ENCODE data around the gene EPN2.

EPN2 gene

GRCh38 chr17:19238167-19238505, 970 bp downstream of the EPN2 start:
- DNase-seq: peak in 13 of 56 donors; percentile 28 to 64 (median 44)

- DNase-seq: peak in 4 of 56 donors; percentile 26 to 40 (median 30)
Measured at GRCh38 chr17:19239544-19239943, 2.4 kb downstream of the EPN2 start.

GRCh38 chr17:19242323-19242722, 5.2 kb downstream of the EPN2 start:
- DNase-seq: no peak

DNA sequence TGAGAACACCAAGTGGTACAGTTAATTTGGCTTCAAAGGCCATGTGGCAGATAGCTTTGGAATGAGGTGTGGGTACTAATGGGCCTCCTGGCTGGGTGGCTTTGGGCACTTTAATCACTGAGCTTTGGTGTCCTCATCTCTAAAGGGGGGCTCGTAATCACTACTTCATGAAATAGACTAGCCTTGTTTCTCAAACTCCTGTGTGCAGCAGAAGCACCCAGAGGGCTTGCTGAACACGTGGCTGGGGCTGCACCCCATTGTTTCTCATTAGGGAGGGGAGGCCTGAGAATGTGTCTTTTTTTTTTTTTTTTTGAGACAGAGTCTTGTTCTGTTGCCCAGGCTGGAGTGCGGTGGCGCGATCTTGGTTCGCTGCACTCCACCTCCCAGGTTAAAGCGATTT, 5.8 kb downstream of the EPN2 start:
- DNase-seq: no peak

GRCh38 chr17:19243838-19244237, 6.7 kb downstream of the EPN2 start:
- no peak for DNase-seq

DNA sequence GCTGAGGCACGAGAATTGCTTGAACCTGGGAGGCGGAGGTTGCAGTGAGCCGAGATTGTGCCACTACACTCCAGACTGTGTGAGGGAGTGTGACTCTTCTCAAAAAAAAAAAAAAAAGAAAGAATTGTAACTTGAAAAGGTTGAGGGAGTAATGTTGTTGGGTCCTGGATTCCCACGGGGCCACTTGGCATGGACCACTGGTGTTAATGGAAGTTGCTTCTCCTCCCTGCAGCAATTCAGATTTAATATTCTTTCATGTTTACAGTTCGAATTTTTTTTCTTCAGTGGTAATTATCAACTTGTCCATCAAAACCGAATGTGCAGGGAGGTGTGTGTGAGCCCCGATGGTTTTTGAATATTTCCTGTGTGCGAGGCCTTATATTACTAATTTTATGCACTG, 7.2 kb downstream of the EPN2 start:
- DNase-seq: no peak

GRCh38 chr17:19244781-19245180, 7.6 kb downstream of the EPN2 start:
- DNase-seq: no peak

DNA sequence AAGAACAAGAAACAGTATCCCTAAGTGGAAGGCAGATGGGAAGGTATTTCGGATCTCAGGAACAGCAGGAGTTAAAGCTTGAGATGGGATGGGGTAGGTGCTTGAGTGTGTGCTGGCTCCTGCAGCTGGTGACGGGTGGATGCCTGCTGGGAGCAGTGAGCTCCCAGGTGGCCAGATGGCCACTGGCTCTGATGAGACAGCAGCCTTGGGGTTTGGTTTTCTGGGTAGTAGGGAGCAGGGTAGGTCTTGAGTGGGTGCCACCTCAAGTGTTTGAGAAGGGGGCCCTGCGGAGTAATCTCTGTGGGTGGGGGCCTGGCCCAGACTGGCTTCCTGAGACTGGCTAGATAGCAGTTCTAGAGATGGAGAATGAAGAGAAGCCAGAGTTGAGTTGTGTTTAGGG, 10.3 kb downstream of the EPN2 start:
- no peak for DNase-seq

- no peak for DNase-seq
Measured at GRCh38 chr17:19248151-19248927, 11.2 kb downstream of the EPN2 start.

GRCh38 chr17:19248928-19249574, 11.9 kb downstream of the EPN2 start:
- DNase-seq: peak in 22 of 56 donors; percentile 20 to 66 (median 42)

GRCh38 chr17:19249681-19250080, 12.5 kb downstream of the EPN2 start:
- no peak for DNase-seq

DNA sequence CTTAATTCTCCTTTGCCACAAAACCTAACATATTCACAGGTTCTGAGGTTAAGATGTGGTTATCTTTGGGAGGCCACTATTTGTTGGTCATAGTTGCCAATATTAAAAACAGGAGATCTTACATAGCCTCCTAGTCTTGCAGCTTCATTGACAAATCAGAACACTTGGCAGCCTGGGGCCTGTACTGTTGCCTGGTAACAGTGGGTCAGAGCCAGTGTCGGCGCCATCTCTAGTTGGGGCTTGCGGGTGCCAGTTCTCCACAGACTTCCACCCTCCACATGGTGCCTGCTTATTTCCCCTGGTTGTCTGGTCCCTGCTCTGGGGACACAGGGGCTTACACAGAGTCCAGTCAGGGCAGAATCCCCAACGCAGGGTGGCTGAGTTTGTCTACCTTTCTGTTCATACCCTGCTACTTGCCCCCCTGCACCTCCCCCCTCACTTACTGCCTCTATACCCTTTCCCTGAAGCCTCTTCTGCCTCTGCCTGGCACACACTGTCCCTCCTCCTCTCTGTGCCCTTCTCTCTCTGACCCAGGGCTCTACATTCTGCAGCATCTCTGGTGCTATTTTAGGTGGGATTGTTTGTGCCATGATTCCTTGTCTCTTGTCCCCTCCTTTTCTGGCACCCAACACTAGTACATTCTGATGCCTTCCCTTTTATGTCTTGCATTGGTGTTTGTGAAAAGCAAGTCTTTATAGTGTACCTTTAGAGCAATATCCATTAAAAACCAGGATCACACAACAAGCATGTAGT, 13.4 kb downstream of the EPN2 start:
- DNase-seq: peak in 51 of 56 donors; percentile 30 to 93 (median 73)

- DNase-seq: no peak
Measured at GRCh38 chr17:19253112-19253511, 15.9 kb downstream of the EPN2 start.

DNA sequence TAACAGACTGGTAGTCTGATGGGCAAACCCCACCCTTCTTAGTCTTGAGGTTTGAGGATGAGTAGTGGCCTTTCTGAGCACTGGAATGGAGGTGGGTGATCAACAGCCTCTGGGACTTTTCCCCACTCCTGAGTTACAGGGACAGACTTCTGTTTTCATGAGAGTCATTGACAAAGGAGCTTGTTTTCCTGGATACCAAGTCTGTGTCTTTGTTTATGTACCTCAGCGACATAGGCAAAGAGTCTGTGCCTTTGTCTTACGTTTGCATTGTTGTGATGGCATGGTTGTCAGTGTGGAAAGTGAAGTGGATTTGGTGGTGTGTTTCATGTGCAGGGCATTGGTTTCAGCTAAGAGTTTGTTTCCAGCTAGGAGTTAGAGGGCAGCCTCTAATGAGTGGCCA, 17.5 kb downstream of the EPN2 start:
- no peak for DNase-seq

DNA sequence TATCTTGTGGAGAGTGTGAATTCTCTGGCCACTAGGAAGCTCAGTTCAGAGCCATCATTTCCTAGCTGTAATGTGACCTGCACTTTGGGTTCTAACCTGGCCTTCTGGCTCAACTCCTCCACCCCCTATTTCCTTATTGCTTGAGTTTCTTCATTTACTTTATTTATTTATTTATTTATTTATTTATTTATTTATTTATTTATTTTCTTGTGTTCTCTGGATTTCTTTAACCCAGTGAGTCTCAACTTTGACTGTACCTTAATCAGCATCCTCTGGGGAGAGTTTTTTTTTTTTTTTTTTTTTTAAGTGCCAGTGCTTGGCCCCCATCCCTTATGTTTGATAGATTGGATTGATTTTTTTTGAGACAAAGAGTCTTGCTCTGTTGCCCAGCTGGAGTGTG, 18.1 kb downstream of the EPN2 start:
- DNase-seq: no peak

GRCh38 chr17:19258371-19258770, 21.2 kb downstream of the EPN2 start:
- DNase-seq: no peak

DNA sequence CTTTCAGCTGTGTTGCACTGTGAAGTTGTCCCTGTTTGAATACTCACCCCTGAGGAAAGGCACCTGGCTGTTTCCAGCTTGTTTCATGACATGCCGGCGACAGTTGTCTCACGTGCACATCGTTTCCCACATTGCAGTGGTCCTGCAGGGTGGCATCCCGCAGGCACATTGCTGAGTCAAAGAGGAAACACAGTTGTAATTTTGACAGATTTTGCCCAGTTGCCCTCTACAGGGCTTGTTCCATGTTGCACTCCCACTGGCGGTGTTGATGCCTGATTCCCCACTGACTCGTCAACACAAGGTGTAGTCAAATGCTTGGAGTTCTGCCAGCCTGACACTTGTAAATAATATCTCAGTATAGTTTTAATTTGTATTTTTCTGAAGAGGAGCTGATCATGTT, 23.8 kb downstream of the EPN2 start:
- DNase-seq: peak in 1 of 56 donors; percentile 31

DNA sequence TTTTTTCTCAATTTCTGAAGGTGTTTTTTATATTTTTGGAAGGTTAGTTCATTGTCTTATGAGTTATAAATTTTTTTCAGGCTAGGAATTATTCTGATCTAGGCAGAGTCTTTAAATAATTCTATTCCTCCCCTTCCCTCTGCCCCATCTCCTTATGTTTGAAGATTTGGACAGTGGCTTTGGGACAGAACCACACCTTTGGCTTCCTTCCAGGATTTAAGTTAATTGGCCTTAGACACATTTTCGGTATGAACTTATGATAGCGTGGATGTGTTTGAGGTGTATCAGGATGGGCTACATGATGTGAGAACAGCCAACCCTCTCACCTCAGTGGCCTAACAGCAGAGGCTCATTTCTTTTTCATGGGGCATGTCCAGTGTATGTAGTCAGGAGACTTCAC, 24.3 kb downstream of the EPN2 start:
- no peak for DNase-seq

- no peak for DNase-seq
Measured at GRCh38 chr17:19262650-19263631, 25.8 kb downstream of the EPN2 start.

- peak in 1 of 56 donors; percentile 29 for DNase-seq
Measured at GRCh38 chr17:19263641-19264051, 26.5 kb downstream of the EPN2 start.

GRCh38 chr17:19264268-19264667, 27.1 kb downstream of the EPN2 start:
- DNase-seq: no peak
